NCI-H2196 treated with DMSO at 0.1 percent for 48 hours (cell line): ENCODE data around the gene TFPI2.

Experiments
- DNase-seq: peaks from one replicate; lab custom pipeline; 2025; ENCODE audit not compliant: unreplicated experiment; lab: John Stamatoyannopoulos, UW

Gene TFPI2

DNA sequence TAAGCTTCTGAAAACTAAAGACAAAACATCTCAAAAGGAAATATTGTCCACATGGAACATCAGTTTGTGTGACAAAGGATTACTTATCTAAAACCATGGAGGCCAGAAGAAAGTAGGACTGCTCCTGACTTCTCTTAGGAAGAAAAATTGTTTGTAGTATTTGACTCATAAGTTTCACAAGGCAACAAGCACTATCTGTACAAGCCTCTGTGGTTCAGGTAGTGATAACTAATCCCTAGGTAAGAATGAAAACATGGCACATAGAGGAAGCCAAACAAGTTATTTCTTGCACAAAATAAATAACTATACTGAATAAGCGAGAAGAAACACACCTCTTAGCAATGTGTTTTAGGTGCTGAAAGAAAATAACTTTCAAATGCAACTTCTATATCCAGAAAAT is 30.3 kb downstream of the TFPI2 start:
- DNase-seq = no peak

DNA sequence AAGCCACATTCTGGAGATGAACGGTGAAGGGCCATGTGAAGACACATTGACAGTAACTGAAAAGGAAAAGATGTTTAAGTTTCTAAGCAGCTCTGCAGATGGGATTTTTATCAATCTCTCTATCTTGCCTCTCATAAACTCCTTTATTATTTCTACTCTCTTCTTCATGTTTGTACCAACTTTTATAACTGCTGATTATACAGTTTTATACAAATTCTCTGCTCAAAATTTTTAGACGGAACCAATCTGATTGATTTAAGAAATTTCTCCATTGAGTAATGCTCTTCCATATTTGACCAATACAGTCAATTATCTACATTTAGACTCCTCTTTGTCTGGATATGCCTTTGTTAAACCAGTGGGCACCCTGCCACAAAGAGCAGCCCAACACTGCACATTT is 31.7 kb downstream of the TFPI2 start:
- no peak for DNase-seq

DNA sequence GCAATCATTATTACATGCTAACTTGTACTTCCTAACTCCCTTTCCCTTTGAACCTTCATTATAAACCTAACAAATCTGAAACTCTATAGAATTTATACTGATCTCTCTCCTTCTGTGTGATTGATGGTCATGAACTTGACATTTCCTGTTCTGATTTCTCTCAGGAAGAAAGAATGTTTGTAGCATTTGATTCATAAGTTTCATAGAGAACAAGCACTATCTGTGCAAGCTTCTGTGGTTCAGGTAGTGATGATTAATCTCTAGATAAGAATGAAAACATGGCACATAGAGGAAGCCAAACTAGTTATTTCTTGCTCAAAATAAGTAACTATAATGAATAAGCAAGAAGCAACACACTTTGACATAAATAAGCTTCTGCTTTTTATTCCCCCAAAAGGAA is 34.2 kb downstream of the TFPI2 start:
- no peak for DNase-seq

DNA sequence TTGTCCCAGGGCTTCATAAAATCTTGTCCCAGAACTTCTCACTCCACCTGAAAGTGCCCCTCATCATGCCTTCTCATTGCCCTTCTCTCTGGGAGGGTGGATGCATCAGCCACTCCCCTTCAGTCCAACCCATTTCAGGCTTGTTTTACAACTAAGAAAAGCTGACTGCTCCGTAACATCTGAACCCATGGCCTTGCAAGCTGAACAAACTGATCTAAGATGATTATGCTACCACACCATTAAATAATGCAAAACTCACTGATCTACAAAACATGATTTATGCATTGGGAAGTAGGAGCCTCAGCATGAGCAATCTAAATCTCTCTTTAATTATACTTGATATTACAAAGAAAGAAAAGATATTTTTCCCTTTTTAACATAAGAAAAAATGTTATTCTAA is 34.8 kb downstream of the TFPI2 start:
- DNase-seq = no peak

DNA sequence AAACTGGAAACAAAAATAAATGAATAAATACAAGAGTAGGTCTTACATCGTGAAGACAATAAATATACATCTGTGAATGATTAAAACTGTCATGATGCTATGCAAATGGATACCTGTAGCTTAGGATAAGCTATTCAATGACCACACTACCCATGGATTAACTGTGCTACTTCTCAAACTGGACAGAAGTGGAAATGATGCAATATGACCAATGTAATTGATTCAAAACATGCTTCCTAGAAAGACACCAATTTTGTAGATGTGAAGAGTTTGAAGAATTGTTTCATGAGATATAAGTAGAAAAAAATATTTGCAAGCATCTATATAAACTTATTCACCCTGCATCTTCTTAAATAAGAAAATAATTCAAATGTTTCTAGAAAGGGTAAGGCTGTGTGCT is 36.1 kb downstream of the TFPI2 start:
- no peak for DNase-seq

DNA sequence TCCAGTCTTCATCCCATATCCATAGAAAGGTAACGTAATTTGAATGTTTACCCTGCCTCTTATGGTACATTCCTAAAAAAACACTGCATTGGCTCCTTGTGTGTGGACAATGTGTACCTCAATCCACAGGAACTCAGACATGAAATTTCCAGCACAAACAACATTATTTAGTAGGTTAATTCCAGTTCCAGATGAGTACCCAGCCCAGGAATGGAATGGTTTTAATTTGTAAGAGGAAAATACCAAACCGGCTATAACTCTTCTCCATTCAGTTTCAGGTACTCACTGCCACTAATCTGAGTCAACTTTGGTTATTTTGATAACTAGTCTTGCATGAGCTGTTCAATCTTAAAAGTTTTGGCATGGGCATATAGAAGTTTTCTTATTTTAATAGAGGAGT is 39.0 kb downstream of the TFPI2 start:
- no peak for DNase-seq

DNA sequence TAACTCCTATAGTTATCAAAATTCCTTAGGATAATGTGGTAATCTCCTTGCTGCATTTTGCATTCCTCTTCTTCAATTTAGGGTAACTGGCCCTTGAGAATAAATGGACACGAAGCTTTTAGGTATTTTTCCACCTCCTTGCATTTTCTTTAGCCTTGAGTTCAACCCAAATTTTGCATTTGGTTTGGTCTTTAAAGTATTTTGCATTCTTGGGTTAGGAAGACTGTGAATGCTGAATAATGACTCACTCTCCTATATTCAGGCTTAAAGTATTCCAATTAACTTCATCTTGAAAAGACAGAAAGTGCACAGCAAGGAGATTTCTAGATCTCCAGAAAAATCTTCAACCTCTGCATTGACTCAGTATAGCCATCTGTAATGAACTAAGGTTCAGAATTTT is 47.3 kb downstream of the TFPI2 start:
- no peak for DNase-seq

DNA sequence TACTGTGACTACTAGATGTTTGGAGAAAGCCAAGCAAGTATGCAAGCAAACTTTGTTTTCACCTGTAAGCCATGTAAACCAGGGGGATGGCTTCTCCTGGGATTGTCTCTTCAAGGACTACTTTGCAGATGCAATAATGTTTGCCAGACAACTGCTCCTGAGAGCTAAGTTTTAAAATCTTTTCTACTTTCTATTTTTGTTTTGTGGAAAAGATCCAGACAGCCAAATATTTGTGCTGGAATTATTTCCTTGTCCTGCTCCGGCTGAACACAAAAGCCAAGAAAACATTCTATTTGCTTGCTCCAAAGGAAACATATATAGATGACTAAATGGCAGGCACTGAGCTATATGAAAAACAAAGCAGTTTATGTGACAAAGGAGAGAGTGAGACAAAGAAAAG is 51.6 kb downstream of the TFPI2 start:
- DNase-seq = no peak

DNA sequence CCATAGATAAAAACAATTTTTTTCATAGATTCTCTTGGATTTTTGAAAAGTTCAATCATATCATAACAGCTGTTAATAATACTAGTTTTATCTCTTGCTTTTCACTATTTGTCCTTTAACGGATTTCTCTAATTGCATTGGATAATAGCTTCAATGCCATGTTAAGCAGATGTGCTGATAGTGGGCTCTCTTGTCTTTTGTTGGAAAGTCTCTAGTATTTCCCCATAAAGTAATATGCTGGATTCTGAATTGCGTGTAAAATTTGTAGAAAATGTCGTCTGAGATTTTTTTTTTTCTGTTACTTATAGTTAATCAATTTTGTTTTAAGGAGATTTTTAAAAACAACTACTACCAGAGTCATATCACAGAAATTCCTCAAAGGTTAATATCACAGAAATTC is 53.3 kb downstream of the TFPI2 start:
- no peak for DNase-seq

DNA sequence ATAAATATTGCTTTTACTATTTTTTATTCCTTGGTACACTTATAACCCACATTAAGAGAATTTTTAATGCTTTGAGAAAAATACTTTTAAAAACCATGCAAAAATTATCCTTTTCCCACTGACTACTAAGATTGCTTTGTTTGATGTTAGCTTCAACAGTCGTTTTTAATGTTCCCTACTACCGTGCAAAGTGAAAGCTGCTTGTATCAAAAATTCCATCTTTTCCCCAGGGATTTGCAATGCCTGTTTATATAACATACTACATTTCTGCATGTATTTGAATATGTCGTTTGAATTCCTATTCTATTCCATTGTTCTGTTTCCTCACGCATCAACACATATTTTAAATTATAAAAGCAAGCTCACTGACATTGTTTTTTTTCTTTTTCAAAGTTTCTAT is 54.4 kb downstream of the TFPI2 start:
- no peak for DNase-seq

DNA sequence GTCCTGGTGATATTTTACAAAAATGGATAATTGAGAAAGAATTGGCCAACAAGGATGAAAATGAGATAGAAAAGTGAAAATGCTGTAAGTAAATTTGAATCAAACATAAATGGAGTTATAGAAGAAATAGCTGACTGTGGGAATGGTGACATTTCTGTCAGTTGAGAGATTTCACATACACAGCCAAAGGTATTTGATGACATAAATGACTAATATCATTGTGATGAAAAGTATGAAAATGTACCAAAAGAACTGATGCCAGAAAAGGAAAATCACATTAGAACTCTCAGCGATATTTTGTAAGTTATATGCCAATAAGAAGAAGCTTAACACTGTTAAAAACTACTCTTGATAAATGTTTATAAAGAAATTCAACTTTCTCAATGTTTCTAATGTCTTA is 54.9 kb downstream of the TFPI2 start:
- no peak for DNase-seq
